Right lobe of liver (tissue), 6 donors: Measurements from ENCODE around the gene CENPS. TPM values are rescaled to one million over a fixed set of nuclear protein-coding genes. Genes with fewer than 3 reads are reported as not detected.

ENCODE experiments used
- ATAC-seq, 4 donors: fragments of 200-7000 bp; cut with Tn5 transposase; one replicate each; pipeline ENCODE4 v1.9.1; 2020; ENCODE audit warnings: mild to moderate bottlenecking in 4 of 4, moderate library complexity in 4 of 4
- DNase-seq, 3 donors: peaks; one replicate each; pipeline ENCODE4 v3.0.0-alpha.2; 2020
- H3K27ac ChIP-seq, 3 donors: fragments of 200-600 bp; one replicate each; pipeline ENCODE4 v1.8.0; 2022
- H3K27me3 ChIP-seq, 2 donors: fragments of 200-600 bp; one replicate each; pipeline ENCODE4 v1.8.0; 2022
- H3K36me3 ChIP-seq, 4 donors: fragments of 200-600 bp; sonication (generic) in 1 of 4; one replicate each; pipeline versions ENCODE4 v1.5.1 to v1.8.0; 2017 to 2022; ENCODE audit warnings: control low read depth in 1 of 4
- H3K4me1 ChIP-seq, 4 donors: fragments of 200-600 bp; sonication (generic) in 1 of 4; one replicate each; pipeline versions ENCODE4 v1.5.1 to v1.8.0; 2017 to 2022; ENCODE audit warnings: control low read depth in 1 of 4
- H3K4me3 ChIP-seq, 3 donors: fragments of 200-600 bp; one replicate each; pipeline ENCODE4 v1.8.0; 2022
- H3K9me3 ChIP-seq, 4 donors: fragments of 200-600 bp; sonication (generic) in 1 of 4; one replicate each; pipeline versions ENCODE4 v1.5.1 to v1.8.0; 2017 to 2022; ENCODE audit warnings: control low read depth in 1 of 4
- POLR2A ChIP-seq: fragments of 450-650 bp; IDR thresholded peaks from one replicate; pipeline ENCODE4 v1.6.1; 2017; ENCODE audit warnings: antibody characterized with exemption, mild to moderate bottlenecking
- WGBS: methylation state at CpG from one replicate; pipeline ENCODE4 v1.1.6; 2018; ENCODE audit warnings: low coverage, low lambda C conversion rate; ENCODE audit not compliant: insufficient coverage; ENCODE audit errors: missing lambda C conversion rate; 5-methylcytosine and 5-hydroxymethylcytosine counted together
- intact Hi-C, 2 donors: fragments of 100-400 bp; cut with DNase I; formaldehyde crosslinking; loops; one replicate each; pipeline versions ENCODE4 v1.11.2 to v1.14.1; 2022
- total RNA-seq, 6 experiments: library from RNA; depleted of rRNA in 2 of 6; stranded (reverse); fragments of >200 nt in 2 of 6; fragmentation: NEBNext Ultra II Directional in 3 of 6; extraction: Animal tissue kit (Norgen Biotek cat#: 25700) in 3 of 6; gene quantifications; one replicate each; pipeline versions ENCODE4 v1.1.0 to v1.2.4, GENCODE V29; 2016 to 2023
- TF ChIP-seq, protein P1 (sequence below), 4 donors: fragments of 200-600 bp in 3 of 4; fragments of 450-650 bp in 1 of 4; IDR thresholded peaks; one replicate each; pipeline versions ENCODE4 v1.5.1 to v1.8.0; 2016 to 2022; ENCODE audit warnings: antibody characterized with exemption in 4 of 4, mild to moderate bottlenecking in 2 of 4
- donor health status: DM: no; HTN: yes; CAD: no.
- donor health status: DM: no; HTN: no; CAD: no.
- donor health status: DM: no; HTN: no; CAD: no.
- donor health status: DM: no; HTN: yes; CAD: no.
- donor health status: DM: no; HTN: yes; CAD: no.

CENPS gene
- total RNA-seq, 6 experiments from 2014 or later = 1.8 to 9.3 (median 5.7) TPM

DNA sequence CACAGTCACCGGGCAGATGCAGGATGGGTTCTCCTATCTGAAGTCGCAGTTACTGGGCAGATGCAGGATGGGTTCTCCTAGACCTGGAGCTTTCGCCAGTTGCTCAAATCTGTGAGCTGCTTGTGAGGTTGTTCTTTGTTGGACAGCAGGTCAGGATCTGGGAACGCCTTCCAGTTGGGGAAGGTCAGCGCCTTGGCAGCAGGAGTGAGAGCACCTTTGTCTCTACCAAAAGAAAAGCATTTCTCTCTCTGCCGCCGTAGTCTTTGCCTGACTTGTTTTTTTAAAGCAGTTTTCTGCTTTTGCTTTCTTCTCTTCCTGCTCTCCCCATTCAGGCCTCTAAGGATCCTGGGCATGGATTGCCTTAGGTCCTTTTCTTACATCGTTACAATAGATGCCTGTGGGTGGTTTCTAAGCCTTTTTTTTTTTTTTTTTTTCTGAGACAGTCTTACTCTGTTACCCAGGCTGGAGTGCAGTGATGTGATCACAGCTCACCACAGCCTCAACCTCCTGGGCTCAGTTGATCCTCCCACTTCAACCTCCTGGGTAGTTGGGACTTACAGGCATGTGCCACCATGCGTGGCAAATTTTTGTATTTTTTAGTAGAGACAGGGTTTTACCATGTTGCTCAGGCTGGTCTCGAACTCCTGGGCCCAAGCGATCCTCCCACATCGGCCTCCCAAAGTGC is 60.2 kb downstream of the CENPS start:
- 51% methylated on average over 12 of the region's 12 CpGs for WGBS
- H3K4me1 ChIP-seq = peaks cover 0 to 53% (median 19%) of the 10 kb centered on the region in 4 donors
- DNase-seq = peak in 2 of 3 donors; percentile 74 to 76

More for the DNA sequence above, 60.2 kb downstream of the CENPS start:
- Histone ChIP-seq H3K36me3 (no peaks in the 10 kb centered on the region), H3K9me3 (no peaks in the 10 kb centered on the region), H3K4me3 (peak overlapping the region in 2 of 3 donors; percentile 24 to 34), H3K27me3 (no peaks in the 10 kb centered on the region), H3K27ac (peak overlapping the region in 2 of 3 donors; percentile 82 to 83)
- no peak for TF ChIP-seq POLR2A
- TF ChIP-seq, protein P1, sequence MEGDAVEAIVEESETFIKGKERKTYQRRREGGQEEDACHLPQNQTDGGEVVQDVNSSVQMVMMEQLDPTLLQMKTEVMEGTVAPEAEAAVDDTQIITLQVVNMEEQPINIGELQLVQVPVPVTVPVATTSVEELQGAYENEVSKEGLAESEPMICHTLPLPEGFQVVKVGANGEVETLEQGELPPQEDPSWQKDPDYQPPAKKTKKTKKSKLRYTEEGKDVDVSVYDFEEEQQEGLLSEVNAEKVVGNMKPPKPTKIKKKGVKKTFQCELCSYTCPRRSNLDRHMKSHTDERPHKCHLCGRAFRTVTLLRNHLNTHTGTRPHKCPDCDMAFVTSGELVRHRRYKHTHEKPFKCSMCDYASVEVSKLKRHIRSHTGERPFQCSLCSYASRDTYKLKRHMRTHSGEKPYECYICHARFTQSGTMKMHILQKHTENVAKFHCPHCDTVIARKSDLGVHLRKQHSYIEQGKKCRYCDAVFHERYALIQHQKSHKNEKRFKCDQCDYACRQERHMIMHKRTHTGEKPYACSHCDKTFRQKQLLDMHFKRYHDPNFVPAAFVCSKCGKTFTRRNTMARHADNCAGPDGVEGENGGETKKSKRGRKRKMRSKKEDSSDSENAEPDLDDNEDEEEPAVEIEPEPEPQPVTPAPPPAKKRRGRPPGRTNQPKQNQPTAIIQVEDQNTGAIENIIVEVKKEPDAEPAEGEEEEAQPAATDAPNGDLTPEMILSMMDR (IDR thresholded peaks at IDR 0.05) = no peak
- peak; percentile 7 to 70 (median 52) for ATAC-seq
- intact Hi-C loops = loop anchor here in 1 of 2 donors (5.0 kb wide), 1 partner anchor 58 kb away; the partner anchor contains the start of gene CENPS

Other genes with a start within 250 kb of the CENPS start
- gene KIF1B, start 219.9 kb upstream of the CENPS start, total RNA-seq = 10 to 100 TPM; 21.7 to 29.4 (median 23.2) TPM
- 100 to 1,000 TPM in 1 of 6 experiments, 10 to 100 TPM in 5; 51.9 to 151 (median 72.0) TPM for gene PGD, start 31.4 kb upstream of the CENPS start, total RNA-seq
- gene CORT, start 19.6 kb downstream of the CENPS start, total RNA-seq = under 1 TPM in 1 of 6 experiments, not detected in 5; 0.17 TPM
- 10 to 100 TPM; 14.1 to 24.8 (median 16.9) TPM for gene DFFA, start 42.1 kb downstream of the CENPS start, total RNA-seq
- 10 to 100 TPM; 10.5 to 26.5 (median 16.5) TPM for gene PEX14, start 44.5 kb downstream of the CENPS start, total RNA-seq